ENCODE data around the gene SH3GL3. TPM values are rescaled to one million over a fixed set of nuclear protein-coding genes. Genes with fewer than 3 reads are reported as not detected.

Gene SH3GL3
- total RNA-seq, 1 experiment from 2014 or later, result not detected

DNA sequence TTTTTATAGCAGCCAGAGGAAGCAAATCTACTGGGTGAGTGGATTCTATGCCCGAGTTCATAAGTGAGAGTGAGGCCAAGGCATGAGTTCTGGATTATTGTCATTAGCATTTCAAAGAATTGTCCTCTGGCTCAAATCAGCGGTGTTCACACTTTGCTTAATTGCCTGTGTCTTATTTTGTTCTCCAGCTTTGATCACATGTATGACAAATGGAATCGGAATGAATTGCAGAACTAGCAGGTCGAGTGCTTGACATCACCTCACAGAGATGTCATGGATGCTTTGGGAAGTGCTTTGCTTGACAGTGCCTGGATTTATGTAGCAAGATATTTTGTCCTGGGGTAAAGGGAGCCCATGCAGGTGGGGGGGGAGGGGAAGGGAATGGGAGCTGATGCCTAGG is 68.0 kb downstream of the SH3GL3 start:
- H3K4me1 Mint-ChIP-seq (ENCODE audit: low read depth, unreplicated experiment), result peaks cover 7% of the 10 kb centered on the region
- Histone ChIP-seq H3K36me3 (ENCODE audit: control insufficient read depth, insufficient read depth, low read length) (no peaks in the 10 kb centered on the region), H3K4me1 (no peaks in the 10 kb centered on the region), H3K9me3 (no peaks in the 10 kb centered on the region), H3K4me3 (ENCODE audit: low read depth, low read length) (no peak overlapping the region), H3K27me3 (replicated peaks; ENCODE audit: control insufficient read depth, insufficient read depth, low read length) (no peaks in the 10 kb centered on the region)
- ChIA-PET CTCF (no interaction called here), POLR2A (no interaction called here)
- no peak overlapping the region for H3K4me3 Mint-ChIP-seq (ENCODE audit: unreplicated experiment)
- no peak overlapping the region for H3K27ac Mint-ChIP-seq (ENCODE audit: unreplicated experiment)
- TF ChIP-seq, protein P1, sequence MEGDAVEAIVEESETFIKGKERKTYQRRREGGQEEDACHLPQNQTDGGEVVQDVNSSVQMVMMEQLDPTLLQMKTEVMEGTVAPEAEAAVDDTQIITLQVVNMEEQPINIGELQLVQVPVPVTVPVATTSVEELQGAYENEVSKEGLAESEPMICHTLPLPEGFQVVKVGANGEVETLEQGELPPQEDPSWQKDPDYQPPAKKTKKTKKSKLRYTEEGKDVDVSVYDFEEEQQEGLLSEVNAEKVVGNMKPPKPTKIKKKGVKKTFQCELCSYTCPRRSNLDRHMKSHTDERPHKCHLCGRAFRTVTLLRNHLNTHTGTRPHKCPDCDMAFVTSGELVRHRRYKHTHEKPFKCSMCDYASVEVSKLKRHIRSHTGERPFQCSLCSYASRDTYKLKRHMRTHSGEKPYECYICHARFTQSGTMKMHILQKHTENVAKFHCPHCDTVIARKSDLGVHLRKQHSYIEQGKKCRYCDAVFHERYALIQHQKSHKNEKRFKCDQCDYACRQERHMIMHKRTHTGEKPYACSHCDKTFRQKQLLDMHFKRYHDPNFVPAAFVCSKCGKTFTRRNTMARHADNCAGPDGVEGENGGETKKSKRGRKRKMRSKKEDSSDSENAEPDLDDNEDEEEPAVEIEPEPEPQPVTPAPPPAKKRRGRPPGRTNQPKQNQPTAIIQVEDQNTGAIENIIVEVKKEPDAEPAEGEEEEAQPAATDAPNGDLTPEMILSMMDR (IDR thresholded peaks at IDR 0.05; ENCODE audit: insufficient read depth in 1 of 2, low read depth in 1 of 2, low read length in 1 of 2, severe bottlenecking in 1 of 2, unreplicated experiment in 1 of 2), result no peak
- peaks cover 9% of the 10 kb centered on the region for H3K9me3 Mint-ChIP-seq (ENCODE audit: unreplicated experiment)
- H3K27me3 Mint-ChIP-seq (ENCODE audit: insufficient read depth, unreplicated experiment), result no peaks in the 10 kb centered on the region
- no peaks in the 10 kb centered on the region for H3K36me3 Mint-ChIP-seq (ENCODE audit: insufficient read depth, unreplicated experiment)
- no TSS peak for BruUV-seq (replicated peaks)
- intact Hi-C loops (cut with micrococcal nuclease; ENCODE audit: unreplicated experiment), result no loop called here
- no peak for DNase-seq

DNA sequence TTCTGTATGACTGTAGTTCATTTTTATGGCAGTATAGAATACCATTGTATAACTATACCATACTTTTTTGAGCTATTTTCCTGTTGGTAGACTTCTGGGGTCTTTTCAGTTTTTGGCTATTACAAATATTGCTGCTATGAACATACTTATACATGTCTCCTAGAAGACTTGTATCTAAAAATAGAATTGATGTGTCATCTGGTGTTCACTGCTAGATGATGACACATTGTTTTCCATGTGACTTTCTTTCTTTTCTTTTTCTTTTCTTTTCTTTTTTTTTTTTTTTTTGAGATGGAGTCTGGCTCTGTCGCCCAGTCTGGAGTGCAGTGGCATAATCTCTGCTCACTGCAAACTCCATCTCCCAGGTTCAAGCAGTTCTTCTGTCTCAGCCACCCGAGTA is 69.8 kb downstream of the SH3GL3 start:
- no TSS peak for BruUV-seq (replicated peaks)
- Mint-ChIP-seq H3K4me1 (ENCODE audit: low read depth, unreplicated experiment) (peaks cover 12% of the 10 kb centered on the region), H3K9me3 (ENCODE audit: unreplicated experiment) (peaks cover 9% of the 10 kb centered on the region), H3K36me3 (ENCODE audit: insufficient read depth, unreplicated experiment) (no peaks in the 10 kb centered on the region), H3K27me3 (ENCODE audit: insufficient read depth, unreplicated experiment) (no peaks in the 10 kb centered on the region), H3K27ac (ENCODE audit: unreplicated experiment) (no peak overlapping the region), H3K4me3 (ENCODE audit: unreplicated experiment) (no peak overlapping the region)
- Histone ChIP-seq H3K36me3 (ENCODE audit: control insufficient read depth, insufficient read depth, low read length) (no peaks in the 10 kb centered on the region), H3K4me1 (no peaks in the 10 kb centered on the region), H3K27me3 (replicated peaks; ENCODE audit: control insufficient read depth, insufficient read depth, low read length) (no peaks in the 10 kb centered on the region), H3K9me3 (no peaks in the 10 kb centered on the region), H3K4me3 (ENCODE audit: low read depth, low read length) (no peak overlapping the region)
- TF ChIP-seq, protein P1 (IDR thresholded peaks at IDR 0.05; ENCODE audit: insufficient read depth in 1 of 2, low read depth in 1 of 2, low read length in 1 of 2, severe bottlenecking in 1 of 2, unreplicated experiment in 1 of 2), result no peak
- intact Hi-C loops (cut with micrococcal nuclease; ENCODE audit: unreplicated experiment), result no loop called here
- ChIA-PET CTCF (no interaction called here), POLR2A (no interaction called here)
- DNase-seq, result no peak

DNA sequence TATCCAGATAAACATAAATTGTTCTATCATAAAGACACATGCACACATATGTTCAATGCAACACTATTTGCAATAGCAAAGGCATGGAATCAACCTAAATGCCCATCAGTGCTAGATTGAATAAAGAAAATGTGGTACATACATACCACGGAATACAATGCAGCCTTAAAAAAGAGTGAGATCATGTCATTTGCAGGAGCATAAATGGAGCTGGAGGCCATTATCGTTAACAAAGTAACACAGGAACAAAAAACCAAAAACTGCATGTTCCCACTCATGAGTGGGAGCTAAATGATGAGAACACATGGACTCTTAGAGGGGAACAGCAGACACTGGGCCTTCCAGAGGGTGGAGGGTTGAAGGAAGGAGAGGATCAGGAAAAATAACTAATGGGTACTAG is 79.2 kb downstream of the SH3GL3 start:
- ChIA-PET CTCF (no interaction called here), POLR2A (no interaction called here)
- Mint-ChIP-seq H3K9me3 (ENCODE audit: unreplicated experiment) (peaks cover 43% of the 10 kb centered on the region), H3K36me3 (ENCODE audit: insufficient read depth, unreplicated experiment) (no peaks in the 10 kb centered on the region), H3K27me3 (ENCODE audit: insufficient read depth, unreplicated experiment) (peaks cover 2% of the 10 kb centered on the region), H3K4me3 (ENCODE audit: unreplicated experiment) (no peak overlapping the region), H3K27ac (ENCODE audit: unreplicated experiment) (no peak overlapping the region), H3K4me1 (ENCODE audit: low read depth, unreplicated experiment) (no peaks in the 10 kb centered on the region)
- no peak overlapping the region for H3K4me3 ChIP-seq (ENCODE audit: low read depth, low read length)
- intact Hi-C loops (cut with micrococcal nuclease; ENCODE audit: unreplicated experiment), result no loop called here
- TF ChIP-seq, protein P1 (IDR thresholded peaks at IDR 0.05; ENCODE audit: insufficient read depth in 1 of 2, low read depth in 1 of 2, low read length in 1 of 2, severe bottlenecking in 1 of 2, unreplicated experiment in 1 of 2), result no peak
- no peaks in the 10 kb centered on the region for H3K4me1 ChIP-seq
- DNase-seq, result no peak
- no TSS peak for BruUV-seq (replicated peaks)
- no peaks in the 10 kb centered on the region for H3K36me3 ChIP-seq (ENCODE audit: control insufficient read depth, insufficient read depth, low read length)
- H3K27me3 ChIP-seq (replicated peaks; ENCODE audit: control insufficient read depth, insufficient read depth, low read length), result no peaks in the 10 kb centered on the region
- H3K9me3 ChIP-seq, result peaks cover 16% of the 10 kb centered on the region

All from Caco-2 (cell line).